ENCODE measurements around the gene VWA8.

The VWA8 gene

GRCh38 chr13:41785402-41786172, 175.3 kb downstream of the VWA8 start:
- H3K27me3 ChIP-seq (ENCODE audit: insufficient read depth, poor library complexity, severe bottlenecking), result no peaks in the 10 kb centered on the region
- DNase-seq (ENCODE audit: low spot score) (no peak), ATAC-seq (ENCODE audit: low read depth) (no peak)

GRCh38 chr13:41782086-41782485, 178.8 kb downstream of the VWA8 start:
- Histone ChIP-seq H3K27me3 (ENCODE audit: insufficient read depth, poor library complexity, severe bottlenecking) (no peaks in the 10 kb centered on the region), H3K4me1 (ENCODE audit: insufficient read depth, poor library complexity, severe bottlenecking) (no peaks in the 10 kb centered on the region), H3K27ac (ENCODE audit: poor library complexity, severe bottlenecking) (no peak overlapping the region), H3K9me3 (ENCODE audit: severe bottlenecking) (no peaks in the 10 kb centered on the region), H3K4me3 (ENCODE audit: severe bottlenecking) (no peak overlapping the region), H3K36me3 (ENCODE audit: low read depth) (0 out of 2 replicates have a peak, but pooled peaks cover 3% of the 10 kb centered on the region)
- no peak for ATAC-seq (ENCODE audit: low read depth)
- DNase-seq (ENCODE audit: low spot score), result no peak
- no peak for TF ChIP-seq CTCF (IDR thresholded peaks at IDR 0.05; ENCODE audit: poor library complexity, severe bottlenecking)

More at GRCh38 chr13:41785402-41786172, 175.3 kb downstream of the VWA8 start:
- H3K36me3 ChIP-seq (ENCODE audit: low read depth), result no peaks in the 10 kb centered on the region; the same call in 1 of the 2 replicates
- H3K9me3 ChIP-seq (ENCODE audit: severe bottlenecking), result no peaks in the 10 kb centered on the region
- peaks cover 9% of the 10 kb centered on the region for H3K4me1 ChIP-seq (ENCODE audit: insufficient read depth, poor library complexity, severe bottlenecking)
- H3K4me3 ChIP-seq (ENCODE audit: severe bottlenecking), result no peak overlapping the region
- no peak overlapping the region for H3K27ac ChIP-seq (ENCODE audit: poor library complexity, severe bottlenecking)
- no peak for TF ChIP-seq CTCF (IDR thresholded peaks at IDR 0.05; ENCODE audit: poor library complexity, severe bottlenecking)

- TF ChIP-seq CTCF (IDR thresholded peaks at IDR 0.05; ENCODE audit: poor library complexity, severe bottlenecking), result no peak
- DNase-seq (ENCODE audit: low spot score) (no peak), ATAC-seq (ENCODE audit: low read depth) (no peak)
- Histone ChIP-seq H3K4me3 (ENCODE audit: severe bottlenecking) (no peak overlapping the region), H3K9me3 (ENCODE audit: severe bottlenecking) (no peaks in the 10 kb centered on the region), H3K4me1 (ENCODE audit: insufficient read depth, poor library complexity, severe bottlenecking) (no peaks in the 10 kb centered on the region), H3K27me3 (ENCODE audit: insufficient read depth, poor library complexity, severe bottlenecking) (no peaks in the 10 kb centered on the region), H3K27ac (ENCODE audit: poor library complexity, severe bottlenecking) (no peak overlapping the region), H3K36me3 (ENCODE audit: low read depth) (0 out of 2 replicates have a peak, but pooled peaks cover 3% of the 10 kb centered on the region)
Measured at GRCh38 chr13:41780715-41781706, 179.9 kb downstream of the VWA8 start.

GRCh38 chr13:41775251-41775650, 185.7 kb downstream of the VWA8 start:
- Histone ChIP-seq H3K4me3 (ENCODE audit: severe bottlenecking) (no peak overlapping the region), H3K27me3 (ENCODE audit: insufficient read depth, poor library complexity, severe bottlenecking) (no peaks in the 10 kb centered on the region), H3K27ac (ENCODE audit: poor library complexity, severe bottlenecking) (no peak overlapping the region), H3K4me1 (ENCODE audit: insufficient read depth, poor library complexity, severe bottlenecking) (no peaks in the 10 kb centered on the region), H3K36me3 (ENCODE audit: low read depth) (0 out of 2 replicates have a peak, but pooled peaks cover 3% of the 10 kb centered on the region), H3K9me3 (ENCODE audit: severe bottlenecking) (no peaks in the 10 kb centered on the region)
- TF ChIP-seq CTCF (IDR thresholded peaks at IDR 0.05; ENCODE audit: poor library complexity, severe bottlenecking), result no peak
- DNase-seq (ENCODE audit: low spot score) (no peak), ATAC-seq (ENCODE audit: low read depth) (no peak)
